ENCODE measurements around the gene SH2B3.

DNA sequence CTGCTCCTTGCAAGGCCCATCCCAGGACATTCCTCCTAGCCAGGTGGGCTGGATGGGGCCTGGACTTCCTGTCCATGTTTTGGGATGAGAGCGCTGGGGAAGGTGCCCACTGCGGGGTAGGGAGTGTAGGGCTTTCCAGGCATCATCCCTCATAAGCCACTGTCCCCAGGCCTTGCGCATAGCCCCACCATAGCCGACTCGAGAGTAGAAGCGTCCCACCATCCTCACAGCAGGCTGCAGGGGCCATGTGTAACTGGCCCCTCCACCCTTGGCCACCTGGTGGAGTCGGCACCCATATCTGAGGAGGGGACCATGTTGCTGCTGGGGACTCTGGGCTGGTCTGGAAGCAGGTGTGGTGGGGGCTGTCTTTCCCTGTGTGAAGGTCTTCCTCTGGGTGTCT lies 30.5 kb downstream of the SH2B3 start:
- TF ChIP-seq, protein P1, sequence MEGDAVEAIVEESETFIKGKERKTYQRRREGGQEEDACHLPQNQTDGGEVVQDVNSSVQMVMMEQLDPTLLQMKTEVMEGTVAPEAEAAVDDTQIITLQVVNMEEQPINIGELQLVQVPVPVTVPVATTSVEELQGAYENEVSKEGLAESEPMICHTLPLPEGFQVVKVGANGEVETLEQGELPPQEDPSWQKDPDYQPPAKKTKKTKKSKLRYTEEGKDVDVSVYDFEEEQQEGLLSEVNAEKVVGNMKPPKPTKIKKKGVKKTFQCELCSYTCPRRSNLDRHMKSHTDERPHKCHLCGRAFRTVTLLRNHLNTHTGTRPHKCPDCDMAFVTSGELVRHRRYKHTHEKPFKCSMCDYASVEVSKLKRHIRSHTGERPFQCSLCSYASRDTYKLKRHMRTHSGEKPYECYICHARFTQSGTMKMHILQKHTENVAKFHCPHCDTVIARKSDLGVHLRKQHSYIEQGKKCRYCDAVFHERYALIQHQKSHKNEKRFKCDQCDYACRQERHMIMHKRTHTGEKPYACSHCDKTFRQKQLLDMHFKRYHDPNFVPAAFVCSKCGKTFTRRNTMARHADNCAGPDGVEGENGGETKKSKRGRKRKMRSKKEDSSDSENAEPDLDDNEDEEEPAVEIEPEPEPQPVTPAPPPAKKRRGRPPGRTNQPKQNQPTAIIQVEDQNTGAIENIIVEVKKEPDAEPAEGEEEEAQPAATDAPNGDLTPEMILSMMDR (conservative IDR thresholded peaks at IDR 0.05; ENCODE audit: low read length): no peak
- TF ChIP-seq EZH2phosphoT487 (IDR thresholded peaks at IDR 0.05; ENCODE audit: borderline replicate concordance, low read depth, low read length): no peak
